ENCODE results near the gene CASZ1. TPM values are rescaled to one million over a fixed set of nuclear protein-coding genes. Genes with fewer than 3 reads are reported as not detected.

Gene CASZ1
- total RNA-seq, 4 donors from 2014 or later = 140 to 210 (median 169) TPM

DNA sequence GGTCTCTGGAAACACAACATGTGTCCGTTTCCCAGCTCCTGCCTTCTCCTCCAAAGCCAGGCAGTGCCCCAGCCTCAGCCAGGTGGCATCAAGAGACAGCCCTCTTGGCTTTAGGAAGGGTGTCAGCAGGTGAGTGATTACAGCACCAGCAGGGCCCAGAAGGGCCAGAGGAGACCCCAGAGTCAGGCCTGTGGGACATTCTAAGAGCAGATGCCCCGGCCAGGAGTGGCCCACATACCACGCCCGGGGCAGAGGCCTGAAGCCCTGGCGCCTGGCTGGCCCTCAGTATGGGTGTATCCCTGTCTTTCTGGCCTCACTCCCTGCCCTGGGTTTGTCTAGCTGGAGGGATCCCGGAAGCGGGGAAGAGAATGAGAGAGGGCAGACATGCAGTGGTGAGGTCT, 109.2 kb downstream of the CASZ1 start:
- H3K4me3 ChIP-seq (ENCODE audit: low read depth, poor library complexity, severe bottlenecking) = no peak overlapping the region
- no peak for DNase-seq (ENCODE audit: low spot score in 2 of 2)
- intact Hi-C loops (cut with DNase I; ENCODE audit: low total_unique reads) = no loop called here
- no peak for TF ChIP-seq POLR2A (IDR thresholded peaks at IDR 0.05)
- TF ChIP-seq, protein P1, sequence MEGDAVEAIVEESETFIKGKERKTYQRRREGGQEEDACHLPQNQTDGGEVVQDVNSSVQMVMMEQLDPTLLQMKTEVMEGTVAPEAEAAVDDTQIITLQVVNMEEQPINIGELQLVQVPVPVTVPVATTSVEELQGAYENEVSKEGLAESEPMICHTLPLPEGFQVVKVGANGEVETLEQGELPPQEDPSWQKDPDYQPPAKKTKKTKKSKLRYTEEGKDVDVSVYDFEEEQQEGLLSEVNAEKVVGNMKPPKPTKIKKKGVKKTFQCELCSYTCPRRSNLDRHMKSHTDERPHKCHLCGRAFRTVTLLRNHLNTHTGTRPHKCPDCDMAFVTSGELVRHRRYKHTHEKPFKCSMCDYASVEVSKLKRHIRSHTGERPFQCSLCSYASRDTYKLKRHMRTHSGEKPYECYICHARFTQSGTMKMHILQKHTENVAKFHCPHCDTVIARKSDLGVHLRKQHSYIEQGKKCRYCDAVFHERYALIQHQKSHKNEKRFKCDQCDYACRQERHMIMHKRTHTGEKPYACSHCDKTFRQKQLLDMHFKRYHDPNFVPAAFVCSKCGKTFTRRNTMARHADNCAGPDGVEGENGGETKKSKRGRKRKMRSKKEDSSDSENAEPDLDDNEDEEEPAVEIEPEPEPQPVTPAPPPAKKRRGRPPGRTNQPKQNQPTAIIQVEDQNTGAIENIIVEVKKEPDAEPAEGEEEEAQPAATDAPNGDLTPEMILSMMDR (IDR thresholded peaks at IDR 0.05) = no peak
- 41 to 58% methylated on average over 6 to 7 of the region's 7 CpGs for WGBS, 2 donors

DNA sequence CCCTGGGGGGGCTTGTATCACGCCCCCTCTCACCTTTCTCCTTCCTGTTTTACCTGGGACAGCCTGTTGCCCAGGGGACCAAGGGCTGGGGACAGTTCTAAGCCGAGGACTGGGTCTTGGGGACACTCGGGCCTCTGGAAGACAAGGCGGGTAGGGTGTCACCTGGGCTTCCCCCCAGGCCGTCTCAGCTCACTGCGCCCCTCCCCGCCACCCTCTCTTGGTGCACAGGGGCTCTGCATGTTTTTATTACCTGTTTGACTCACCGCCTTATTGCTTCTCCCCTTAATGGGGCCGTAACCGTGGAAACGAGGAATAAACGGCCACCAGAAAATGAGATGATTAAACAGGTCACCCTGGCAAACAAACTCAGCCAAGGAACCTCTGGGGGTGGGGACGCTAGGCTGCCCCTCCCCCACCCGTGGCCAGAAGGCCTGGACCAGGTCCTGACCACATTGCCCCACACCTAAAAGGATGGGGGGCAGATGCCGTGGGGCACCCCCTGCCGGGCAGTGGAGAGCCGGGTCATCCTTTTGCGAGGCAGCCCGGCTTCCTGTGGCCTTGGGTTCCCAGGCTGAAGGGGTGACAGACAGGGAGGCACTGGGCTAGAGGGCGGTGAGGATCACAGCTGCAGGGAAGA, 109.9 kb downstream of the CASZ1 start:
- TF ChIP-seq, protein P1 (IDR thresholded peaks at IDR 0.05) = no peak
- TF ChIP-seq POLR2A (IDR thresholded peaks at IDR 0.05) = no peak
- H3K4me3 ChIP-seq (ENCODE audit: low read depth, poor library complexity, severe bottlenecking) = no peak overlapping the region
- DNase-seq (ENCODE audit: low spot score in 2 of 2) = no peak
- 68 to 70% methylated on average over 20 of the region's 20 CpGs for WGBS, 2 donors
- intact Hi-C loops (cut with DNase I; ENCODE audit: low total_unique reads) = no loop called here

DNA sequence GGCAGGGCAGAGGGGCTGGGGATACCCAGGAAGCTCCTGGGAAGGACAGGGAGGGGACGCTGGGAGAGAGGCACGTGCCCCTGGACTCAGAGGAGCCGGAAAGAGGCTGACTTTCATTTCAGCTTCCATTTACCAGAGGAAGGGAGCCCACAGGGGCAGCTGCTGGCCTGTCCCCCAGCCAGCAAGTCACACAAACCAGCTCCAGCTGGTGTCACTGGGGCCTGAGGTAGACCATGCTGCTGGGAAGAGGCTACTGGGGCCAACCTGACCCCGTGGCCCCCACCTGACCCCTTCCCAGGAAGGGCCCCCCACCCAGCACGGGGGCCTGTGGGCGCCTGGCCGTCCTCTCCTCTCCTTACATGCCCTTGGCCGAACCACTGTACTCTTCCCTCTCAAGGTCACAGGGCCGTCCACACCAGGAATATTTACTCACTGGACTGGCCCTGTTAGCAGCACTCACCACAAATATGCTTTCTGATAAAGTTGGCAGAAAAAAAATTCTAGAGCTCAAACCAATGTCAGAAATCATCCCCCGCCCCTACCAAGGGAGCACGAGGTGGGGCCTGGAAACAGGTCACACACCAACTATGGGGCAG, 110.5 kb downstream of the CASZ1 start:
- TF ChIP-seq, protein P1 (IDR thresholded peaks at IDR 0.05) = no peak
- no peak for TF ChIP-seq POLR2A (IDR thresholded peaks at IDR 0.05)
- H3K4me3 ChIP-seq (ENCODE audit: low read depth, poor library complexity, severe bottlenecking) = no peak overlapping the region
- intact Hi-C loops (cut with DNase I; ENCODE audit: low total_unique reads) = no loop called here
- WGBS, 2 donors = 71 to 75% methylated on average over 10 to 11 of the region's 11 CpGs
- DNase-seq (ENCODE audit: low spot score in 2 of 2) = no peak

DNA sequence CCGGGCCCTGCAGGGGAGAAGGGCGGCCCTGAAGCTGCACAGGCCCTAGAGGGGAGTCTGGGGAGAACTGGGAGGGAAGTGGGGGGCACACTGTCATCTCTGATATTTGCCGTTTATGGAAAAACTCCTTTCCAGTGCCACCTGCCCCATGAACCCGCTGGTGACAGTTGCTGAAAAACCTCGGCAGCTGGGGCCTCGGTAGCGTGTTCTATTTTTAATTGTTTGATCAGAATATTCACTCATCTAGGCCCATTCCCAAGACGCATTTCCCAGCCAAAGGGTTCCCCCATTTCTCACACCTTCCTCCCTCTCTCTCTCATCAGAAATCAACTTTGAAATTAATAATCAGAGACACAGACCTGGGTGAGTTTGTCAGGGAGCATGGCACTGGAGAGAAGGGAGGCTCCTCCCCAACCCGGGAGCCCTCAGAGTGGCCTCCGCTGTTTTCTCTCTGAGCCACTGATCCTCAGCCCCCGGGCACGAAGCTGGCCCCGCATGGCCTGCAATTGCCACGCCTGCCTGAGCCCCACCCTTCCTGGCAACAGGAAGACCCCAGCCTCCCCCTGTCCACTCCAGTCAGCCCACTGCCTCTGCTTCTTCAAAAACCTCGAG, 111.1 kb downstream of the CASZ1 start:
- no peak overlapping the region for H3K4me3 ChIP-seq (ENCODE audit: low read depth, poor library complexity, severe bottlenecking)
- TF ChIP-seq POLR2A (IDR thresholded peaks at IDR 0.05) = no peak
- TF ChIP-seq, protein P1 (IDR thresholded peaks at IDR 0.05) = no peak
- intact Hi-C loops (cut with DNase I; ENCODE audit: low total_unique reads) = no loop called here
- DNase-seq (ENCODE audit: low spot score in 2 of 2) = no peak
- WGBS, 2 donors = 62 to 74% methylated on average over 13 to 15 of the region's 15 CpGs

DNA sequence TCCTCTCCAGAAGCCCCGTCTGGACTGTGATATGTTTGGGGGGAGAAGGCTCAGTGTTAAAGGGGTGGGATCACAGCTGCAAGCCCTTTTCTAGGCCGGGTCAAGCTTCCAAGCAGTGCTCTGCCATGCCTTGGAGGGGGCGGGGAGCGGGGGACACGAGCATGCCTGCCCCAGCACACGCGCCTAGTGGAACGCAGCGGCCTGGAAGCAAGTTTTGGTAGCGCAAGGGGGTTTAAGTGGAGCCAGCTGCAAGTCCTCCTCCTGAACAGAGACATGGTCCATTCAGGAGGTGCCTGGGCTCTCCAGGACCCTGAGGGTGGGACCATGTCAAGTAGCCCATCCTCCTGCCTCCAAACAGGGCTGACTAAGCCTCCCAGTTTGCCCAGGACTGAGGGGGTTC, 112.2 kb downstream of the CASZ1 start:
- TF ChIP-seq, protein P1 (IDR thresholded peaks at IDR 0.05) = no peak
- no peak for TF ChIP-seq POLR2A (IDR thresholded peaks at IDR 0.05)
- WGBS, 2 donors = 81 to 92% methylated on average over 10 of the region's 10 CpGs
- H3K4me3 ChIP-seq (ENCODE audit: low read depth, poor library complexity, severe bottlenecking) = no peak overlapping the region
- intact Hi-C loops (cut with DNase I; ENCODE audit: low total_unique reads) = no loop called here
- no peak for DNase-seq (ENCODE audit: low spot score in 2 of 2)

Data from lower leg skin (tissue), 4 donors.